HUES64 (cell line): ENCODE measurements around the gene GGT5.
"Not testable (repeated sequence)": the region's sequence is repeated elsewhere in the genome, so short reads cannot be mapped to it uniquely, and the experiment has no call there.

Source experiments
- H3K27ac ChIP-seq: 2 replicates; pipeline ENCODE4 v1.7.0; 2013; ENCODE audit warnings: low read depth, low read length, inconsistent platforms
- H3K27me3 ChIP-seq: 2 replicates; pipeline ENCODE4 v1.6.1; 2013; ENCODE audit warnings: mild to moderate bottlenecking, low read length; ENCODE audit not compliant: insufficient read depth
- H3K36me3 ChIP-seq: 2 replicates; pipeline ENCODE4 v1.6.1; 2013; ENCODE audit warnings: mild to moderate bottlenecking, low read length; ENCODE audit not compliant: insufficient read depth
- H3K4me1 ChIP-seq: 2 replicates; pipeline ENCODE4 v1.6.1; 2013; ENCODE audit warnings: mild to moderate bottlenecking, low read length, moderate library complexity; ENCODE audit not compliant: insufficient read depth
- H3K4me3 ChIP-seq: 2 replicates; pipeline ENCODE4 v1.5.1; 2013; ENCODE audit warnings: mild to moderate bottlenecking, low read length, moderate library complexity
- H3K9ac ChIP-seq: 2 replicates; pipeline ENCODE4 v1.6.1; 2013; ENCODE audit warnings: mild to moderate bottlenecking, low read depth, low read length
- H3K9me3 ChIP-seq: 2 replicates; pipeline ENCODE4 v1.6.1; 2013; ENCODE audit warnings: low read depth, low read length; ENCODE audit not compliant: insufficient read depth
- WGBS: fragments of 150-250, 120-280 bp; methylation state at CpG from one replicate; pipeline ENCODE4 v1.1.7; 2013; ENCODE audit warnings: missing lambda C conversion rate; 5-methylcytosine and 5-hydroxymethylcytosine counted together

The GGT5 gene

DNA sequence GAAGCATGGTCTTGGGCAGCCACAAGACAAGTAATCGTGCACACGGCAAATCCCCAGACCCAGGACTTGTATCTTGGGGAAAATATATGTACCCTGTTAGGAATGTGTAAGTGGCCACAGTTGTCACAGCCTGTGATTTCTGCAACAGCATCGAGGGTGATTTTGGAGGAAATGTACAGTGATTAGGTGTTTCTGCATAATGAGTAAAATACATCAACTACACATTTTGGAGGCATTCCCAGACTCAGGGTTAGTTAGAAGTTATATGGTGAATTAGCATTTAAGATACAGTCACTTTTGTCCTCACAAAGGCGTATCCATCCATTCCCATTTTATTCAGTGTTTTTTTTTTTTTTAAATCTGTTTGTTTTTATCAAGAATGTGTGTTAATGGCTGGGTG, 35.2 kb downstream of the GGT5 start:
- Histone ChIP-seq H3K27me3 (no peaks in the 10 kb centered on the region), H3K9me3 (peaks cover 4% of the 10 kb centered on the region), H3K4me3 (no peak overlapping the region), H3K9ac (no peak overlapping the region), H3K4me1 (peaks cover 14% of the 10 kb centered on the region), H3K36me3 (no peaks in the 10 kb centered on the region), H3K27ac (no peak overlapping the region)
- WGBS, result 96% methylated on average over 3 of the region's 4 CpGs

DNA sequence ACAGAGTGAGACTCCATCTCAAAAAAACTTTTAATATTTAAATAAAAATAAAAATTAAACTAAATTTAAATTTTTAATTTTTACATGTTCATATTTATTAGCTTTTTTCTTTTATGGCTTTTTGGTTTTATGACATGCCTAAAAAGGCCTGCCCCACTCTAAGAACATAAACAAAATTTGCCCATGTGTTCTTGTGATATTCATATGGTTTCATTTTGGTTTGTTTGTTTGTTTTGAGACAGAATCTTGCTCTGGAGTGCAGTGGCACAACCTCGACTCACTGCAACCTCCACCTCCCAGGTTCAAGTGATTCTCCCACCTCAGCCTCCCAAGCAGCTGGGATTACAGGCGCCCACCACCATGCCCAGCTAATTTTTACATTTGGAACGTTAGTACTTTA, 35.9 kb downstream of the GGT5 start:
- Histone ChIP-seq H3K9ac (no peak overlapping the region), H3K4me1 (peaks cover 14% of the 10 kb centered on the region), H3K9me3 (peaks cover 8% of the 10 kb centered on the region), H3K27me3 (no peaks in the 10 kb centered on the region), H3K27ac (no peak overlapping the region), H3K36me3 (no peaks in the 10 kb centered on the region), H3K4me3 (no peak overlapping the region)
- 92% methylated on average over 3 of the region's 3 CpGs for WGBS

DNA sequence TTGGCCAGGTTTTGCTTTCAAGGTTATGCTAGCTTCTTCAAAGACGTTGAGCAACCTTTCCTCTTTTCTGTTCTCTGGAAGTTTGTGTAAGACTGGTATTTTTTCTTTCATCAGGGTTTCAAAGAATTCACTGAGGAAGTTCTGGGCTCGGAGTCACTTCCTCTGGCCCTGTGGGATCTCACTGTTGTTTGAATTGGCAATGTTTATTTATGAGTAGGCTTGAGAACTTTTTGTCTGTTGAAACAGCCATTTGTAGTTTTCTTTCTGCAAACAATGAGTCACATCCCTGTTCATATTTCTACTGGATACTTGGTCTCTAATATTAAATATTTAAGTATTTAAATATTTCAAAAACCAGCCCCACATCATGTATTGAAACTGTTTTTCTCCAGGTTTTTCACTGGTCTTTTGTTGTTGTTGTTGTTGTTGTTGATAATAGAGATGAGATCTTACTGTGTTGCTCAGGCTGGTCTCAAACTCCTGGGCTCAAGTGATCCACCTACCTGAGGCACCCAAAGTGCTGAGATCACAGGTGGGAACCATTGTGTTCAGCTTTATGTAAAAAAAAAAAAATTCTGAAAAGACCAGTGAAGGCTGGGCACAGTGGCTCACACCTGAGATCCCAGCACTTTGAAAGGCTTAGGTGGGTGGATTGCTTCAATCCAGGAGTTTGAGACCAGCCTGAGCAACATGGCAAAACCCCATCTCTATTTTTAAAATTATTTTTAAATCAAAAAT, 36.7 kb downstream of the GGT5 start:
- peak overlapping the region; percentile 30; the same call in 1 of the 2 replicates for H3K9ac ChIP-seq
- no peaks in the 10 kb centered on the region for H3K27me3 ChIP-seq
- 26% methylated on average over 2 of the region's 2 CpGs for WGBS
- H3K27ac ChIP-seq, result peak overlapping the region; percentile 57
- H3K4me1 ChIP-seq, result peaks cover 14% of the 10 kb centered on the region
- H3K36me3 ChIP-seq, result no peaks in the 10 kb centered on the region
- peaks cover 9% of the 10 kb centered on the region for H3K9me3 ChIP-seq
- no peak overlapping the region for H3K4me3 ChIP-seq

DNA sequence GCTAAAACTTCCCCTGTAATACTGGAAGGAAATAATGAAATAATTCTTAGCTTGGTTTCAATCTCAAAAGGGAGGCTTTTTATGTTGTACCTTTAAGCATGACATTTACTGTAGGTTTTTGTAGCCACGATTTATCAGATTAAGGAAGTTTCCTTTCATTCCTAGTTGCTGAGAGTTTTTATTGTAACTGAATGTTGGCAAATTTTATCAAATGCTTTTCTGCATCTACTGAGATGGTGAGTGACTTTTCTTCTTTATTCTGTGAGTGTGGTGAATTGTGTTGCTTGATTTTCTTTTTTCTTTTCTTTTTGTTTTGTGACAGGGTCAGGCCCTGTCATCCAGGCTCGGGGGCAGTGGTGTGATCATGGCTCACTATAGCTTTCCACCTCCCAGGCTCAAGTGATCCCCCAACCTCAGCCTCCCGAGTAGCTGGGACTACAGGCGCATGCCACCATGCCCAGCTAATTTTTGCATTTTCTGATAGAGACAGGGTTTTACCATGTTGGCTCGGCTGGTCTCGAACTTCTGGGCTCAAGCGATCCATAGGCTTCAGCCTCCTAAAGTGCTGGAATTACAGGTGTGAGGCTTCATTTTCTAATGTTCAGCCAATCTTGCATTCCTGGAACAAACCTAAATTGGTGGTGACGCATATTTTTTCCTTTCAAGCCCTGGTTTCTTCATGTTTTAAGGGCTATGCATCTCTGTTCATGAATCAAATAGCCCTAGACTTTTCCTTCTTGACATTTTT, 37.4 kb downstream of the GGT5 start:
- Histone ChIP-seq H3K9ac (peak overlapping the region; percentile 21; the same call in 1 of the 2 replicates), H3K4me1 (peaks cover 14% of the 10 kb centered on the region), H3K27me3 (no peaks in the 10 kb centered on the region), H3K27ac (peak overlapping the region; percentile 57), H3K36me3 (no peaks in the 10 kb centered on the region), H3K9me3 (peaks cover 9% of the 10 kb centered on the region), H3K4me3 (no peak overlapping the region)
- 90% methylated on average over 8 of the region's 8 CpGs for WGBS

DNA sequence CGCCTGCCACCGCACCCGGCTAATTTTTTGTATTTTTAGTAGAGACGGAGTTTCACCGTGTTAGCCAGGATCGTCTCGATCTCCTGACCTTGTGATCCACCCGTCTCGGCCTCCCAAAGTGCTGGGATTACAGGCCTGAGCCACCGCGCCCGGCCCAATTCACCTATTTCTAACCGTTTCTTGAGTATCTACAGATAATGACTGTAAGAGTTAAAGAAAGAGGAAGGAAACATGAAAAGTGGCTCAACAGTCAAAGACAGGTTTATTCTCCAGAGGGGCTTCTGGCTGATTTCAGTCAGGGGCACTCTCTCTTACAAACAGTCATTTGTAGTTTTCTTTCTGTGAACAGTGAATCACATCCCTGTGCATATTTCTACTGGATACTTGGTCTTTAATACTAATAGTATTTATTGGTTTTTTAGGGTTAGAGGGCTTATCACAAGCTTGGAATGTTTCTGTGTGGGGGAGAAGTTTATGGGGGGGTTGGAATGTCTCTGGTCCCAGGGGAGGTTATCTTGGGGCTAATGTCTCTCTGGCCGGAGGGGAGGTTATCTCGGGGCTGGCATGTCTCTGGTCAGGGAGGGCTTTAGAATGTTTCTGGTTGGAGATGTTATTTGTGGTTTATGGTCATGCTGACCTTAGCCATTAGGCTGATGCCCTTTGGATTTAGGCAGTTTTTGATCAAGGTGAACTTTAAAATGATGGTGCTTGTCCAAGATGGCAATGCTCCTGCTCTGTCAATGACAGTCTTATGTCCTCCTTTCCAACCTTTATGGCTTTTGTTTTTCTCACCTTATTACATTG, 38.2 kb downstream of the GGT5 start:
- 93% methylated on average over 15 of the region's 15 CpGs for WGBS

DNA sequence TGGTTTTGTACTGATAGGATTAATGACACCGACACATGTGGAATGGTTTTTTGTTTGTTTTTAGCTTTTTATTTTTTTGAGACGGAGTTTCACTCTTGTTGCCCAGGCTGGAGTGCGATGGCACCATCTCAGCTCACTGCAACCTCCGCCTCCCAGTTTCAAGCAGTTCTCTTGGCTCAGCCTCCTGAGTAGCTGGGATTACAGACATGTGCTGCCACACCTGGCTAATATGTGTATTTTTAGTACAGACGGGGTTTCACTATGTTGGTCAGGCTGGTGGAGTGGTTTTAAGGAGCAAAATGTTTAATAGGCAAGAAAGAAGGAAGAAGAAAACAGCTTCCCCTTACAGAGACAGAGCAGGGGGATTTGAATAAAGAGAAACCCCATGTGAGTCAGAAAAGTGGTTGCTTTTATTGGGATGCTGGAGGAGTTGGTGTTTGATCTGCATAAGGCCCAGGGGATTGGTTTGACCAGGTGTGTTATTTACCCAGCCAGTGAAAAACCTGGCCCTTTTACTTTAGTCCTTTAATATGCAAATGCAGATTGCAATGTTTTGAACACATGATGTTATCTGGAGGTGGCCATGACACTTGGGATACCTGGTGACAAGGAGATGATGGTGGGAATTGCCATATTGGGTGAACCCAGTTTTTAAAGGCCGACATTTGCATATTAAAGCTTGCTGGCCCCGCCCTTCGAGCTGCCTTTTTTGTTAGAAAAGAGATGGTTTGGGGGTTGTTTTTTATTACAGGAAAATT, 39.3 kb downstream of the GGT5 start:
- H3K27me3 ChIP-seq, result no peaks in the 10 kb centered on the region
- no peak overlapping the region for H3K27ac ChIP-seq
- no peak overlapping the region for H3K4me3 ChIP-seq
- 93% methylated on average over 8 of the region's 8 CpGs for WGBS
- H3K4me1 ChIP-seq, result peaks cover 14% of the 10 kb centered on the region
- peaks cover 9% of the 10 kb centered on the region for H3K9me3 ChIP-seq
- H3K36me3 ChIP-seq, result no peaks in the 10 kb centered on the region
- no peak overlapping the region for H3K9ac ChIP-seq

More for the DNA sequence above, 38.2 kb downstream of the GGT5 start:
- not testable (repeated sequence) for H3K36me3 ChIP-seq, H3K27ac ChIP-seq, H3K4me3 ChIP-seq, H3K27me3 ChIP-seq, H3K9ac ChIP-seq, H3K9me3 ChIP-seq
- peaks cover 14% of the 10 kb centered on the region for H3K4me1 ChIP-seq

DNA sequence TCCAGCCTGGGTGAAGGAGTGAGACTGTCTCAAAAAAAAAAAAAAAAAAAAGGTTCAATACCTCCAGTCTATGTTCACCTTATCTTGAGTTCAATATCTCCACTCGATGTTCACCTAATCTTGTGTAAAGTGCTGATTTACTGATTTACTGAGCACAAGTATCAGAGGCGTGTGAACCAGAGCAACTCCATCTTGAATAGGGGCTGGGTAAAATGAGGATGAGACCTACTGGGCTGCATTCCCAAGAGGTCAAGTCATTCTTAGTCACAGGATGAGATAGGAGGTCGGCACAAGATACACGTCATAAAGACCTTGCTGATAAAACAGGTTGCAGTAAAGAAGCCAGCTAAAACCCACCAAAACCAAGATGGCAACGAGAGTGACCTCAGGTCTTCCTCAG, 41.0 kb downstream of the GGT5 start:
- H3K27ac ChIP-seq, H3K36me3 ChIP-seq, H3K9ac ChIP-seq, H3K4me3 ChIP-seq, H3K27me3 ChIP-seq, H3K9me3 ChIP-seq: not testable (repeated sequence)
- 90% methylated on average over 5 of the region's 5 CpGs for WGBS
- H3K4me1 ChIP-seq, result peaks cover 14% of the 10 kb centered on the region

DNA sequence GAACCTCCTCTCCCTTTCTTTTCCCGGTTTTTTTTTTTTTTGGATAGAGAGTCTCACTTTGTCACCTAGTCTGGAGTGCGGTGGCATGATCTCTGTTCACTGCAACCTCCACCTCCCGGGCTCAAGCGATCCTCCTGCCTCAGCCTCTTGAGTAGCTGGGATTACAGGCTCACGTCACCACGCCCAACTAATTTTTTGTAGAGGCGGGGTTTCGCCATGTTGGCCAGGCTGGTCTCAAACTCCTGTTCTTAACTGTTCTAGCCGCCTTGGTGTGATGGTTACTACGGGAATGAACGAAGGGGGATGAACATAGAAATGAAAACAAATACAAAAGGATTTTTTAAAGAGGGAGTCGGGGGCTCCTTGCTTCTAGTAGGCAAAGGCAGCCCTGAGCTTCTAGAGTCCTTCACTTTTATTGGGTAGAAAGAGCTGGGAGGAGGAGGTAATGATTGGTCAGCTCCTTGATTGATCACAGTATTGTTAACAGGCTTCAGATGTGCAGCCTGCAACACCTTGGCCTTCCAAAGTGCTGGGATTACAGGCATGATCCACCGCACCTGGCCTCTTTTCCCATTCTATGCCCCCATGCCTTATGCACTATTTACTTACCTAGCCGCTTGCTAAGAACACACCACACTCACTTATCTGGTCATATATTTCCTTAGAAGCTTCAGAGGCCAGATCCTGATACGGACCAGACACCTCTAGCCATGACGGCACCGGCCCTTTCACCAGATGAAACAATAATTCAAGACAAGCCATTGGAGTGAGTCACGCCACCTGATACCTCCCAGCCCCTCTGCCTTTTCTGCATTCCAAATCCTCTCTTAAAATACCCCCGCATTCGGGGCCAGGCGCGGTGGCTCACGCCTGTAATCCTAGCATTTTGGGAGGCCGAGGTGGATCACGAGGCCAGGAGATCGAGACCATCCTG, 42.9 kb downstream of the GGT5 start:
- H3K27ac ChIP-seq, result no peak overlapping the region
- no peaks in the 10 kb centered on the region for H3K27me3 ChIP-seq
- no peaks in the 10 kb centered on the region for H3K36me3 ChIP-seq
- no peak overlapping the region for H3K4me3 ChIP-seq
- 92% methylated on average over 26 of the region's 26 CpGs for WGBS
- peaks cover 9% of the 10 kb centered on the region for H3K9me3 ChIP-seq
- no peaks in the 10 kb centered on the region for H3K4me1 ChIP-seq
- H3K9ac ChIP-seq, result no peak overlapping the region

DNA sequence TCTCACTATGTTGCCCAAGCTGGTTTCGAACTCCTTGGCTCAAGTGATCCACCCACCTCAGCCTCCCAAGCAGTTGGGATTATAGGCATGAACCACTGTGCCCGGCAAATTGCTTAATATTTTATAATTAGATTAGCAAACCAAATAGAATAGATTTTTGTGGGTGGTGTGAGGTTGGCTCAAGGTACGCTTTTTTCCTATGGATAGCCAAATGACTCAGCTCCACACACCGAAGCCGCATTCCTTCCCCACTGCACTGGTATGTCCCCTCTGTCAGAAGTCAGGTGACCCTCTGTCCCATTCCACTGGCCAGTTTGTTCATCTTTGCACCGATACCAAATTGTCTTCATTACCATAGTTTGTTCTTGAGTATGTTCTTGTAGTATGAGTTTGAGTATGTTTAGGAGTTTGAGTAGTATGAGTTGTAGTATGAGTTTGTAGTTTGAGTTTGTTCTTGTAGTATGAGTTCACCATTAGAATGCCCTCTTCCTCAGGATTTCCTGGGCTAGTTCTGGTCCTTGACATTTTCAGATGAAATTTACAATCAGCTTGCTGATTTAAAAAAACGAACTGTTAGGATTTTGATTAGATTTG, 44.2 kb downstream of the GGT5 start:
- 89% methylated on average over 4 of the region's 7 CpGs for WGBS

DNA sequence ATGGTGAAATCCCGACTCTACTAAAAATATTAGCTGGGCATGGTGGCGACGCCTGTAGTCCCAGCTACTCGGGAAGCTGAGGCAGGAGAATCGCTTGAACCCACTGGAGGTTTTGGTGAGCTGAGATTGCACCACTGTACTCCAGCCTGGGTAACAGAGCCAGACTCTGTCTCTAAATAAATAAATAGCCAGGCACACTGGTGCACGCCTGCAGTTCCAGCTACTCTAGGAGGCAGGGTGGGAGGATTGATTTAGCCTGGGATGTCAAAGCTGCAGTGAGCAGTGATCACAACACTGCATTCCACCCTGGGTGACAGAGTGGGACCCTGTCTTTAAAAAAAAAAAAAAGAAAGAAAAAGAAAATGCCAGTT, 46.2 kb downstream of the GGT5 start:
- no peak overlapping the region for H3K9ac ChIP-seq
- H3K4me1 ChIP-seq, result no peaks in the 10 kb centered on the region
- 97% methylated on average over 6 of the region's 6 CpGs for WGBS
- H3K27me3 ChIP-seq, result no peaks in the 10 kb centered on the region
- H3K4me3 ChIP-seq, result no peak overlapping the region
- no peaks in the 10 kb centered on the region for H3K36me3 ChIP-seq
- H3K27ac ChIP-seq, result no peak overlapping the region
- no peaks in the 10 kb centered on the region for H3K9me3 ChIP-seq

More for the DNA sequence above, 44.2 kb downstream of the GGT5 start:
- Histone ChIP-seq H3K27me3 (no peaks in the 10 kb centered on the region), H3K36me3 (no peaks in the 10 kb centered on the region), H3K9me3 (peaks cover 9% of the 10 kb centered on the region), H3K27ac (no peak overlapping the region), H3K4me3 (no peak overlapping the region), H3K9ac (no peak overlapping the region), H3K4me1 (no peaks in the 10 kb centered on the region)
